GM12875 (cell line): ENCODE results near the gene ADAMTS6.

Experiments used
- H3K4me3 ChIP-seq: one replicate; pipeline ENCODE4 v1.5.1; 2011; ENCODE audit warnings: low read depth, low read length, control low read depth
- CTCF ChIP-seq: IDR thresholded peaks from 2 replicates; pipeline ENCODE4 v1.5.1; 2011; ENCODE audit warnings: low read depth, mild to moderate bottlenecking, control low read depth, inconsistent platforms, low read length, moderate library complexity, borderline replicate concordance; ENCODE audit not compliant: insufficient read depth

ADAMTS6 gene

GRCh38 chr5:65288657-65289056 lies 193.1 kb downstream of the ADAMTS6 start:
- no peak for TF ChIP-seq CTCF

GRCh38 chr5:65279603-65280002 lies 202.1 kb downstream of the ADAMTS6 start:
- no peak overlapping the region for H3K4me3 ChIP-seq
- no peak for TF ChIP-seq CTCF

More at GRCh38 chr5:65288657-65289056, 193.1 kb downstream of the ADAMTS6 start:
- H3K4me3 ChIP-seq: no peak overlapping the region

GRCh38 chr5:65276178-65276890 lies 205.4 kb downstream of the ADAMTS6 start:
- no peak overlapping the region for H3K4me3 ChIP-seq
- TF ChIP-seq CTCF: no peak

GRCh38 chr5:65271906-65272305 lies 209.8 kb downstream of the ADAMTS6 start:
- TF ChIP-seq CTCF: no peak
- no peak overlapping the region for H3K4me3 ChIP-seq

GRCh38 chr5:65268525-65268924 lies 213.2 kb downstream of the ADAMTS6 start:
- no peak overlapping the region for H3K4me3 ChIP-seq
- TF ChIP-seq CTCF: no peak

GRCh38 chr5:65264420-65264819 lies 217.3 kb downstream of the ADAMTS6 start:
- TF ChIP-seq CTCF: no peak
- no peak overlapping the region for H3K4me3 ChIP-seq

GRCh38 chr5:65263321-65263720 lies 218.4 kb downstream of the ADAMTS6 start:
- H3K4me3 ChIP-seq: no peak overlapping the region
- TF ChIP-seq CTCF: no peak
